Gastrocnemius medialis (tissue), 4 donors: Measurements from ENCODE around the gene ITCH. TPM values are rescaled to one million over a fixed set of nuclear protein-coding genes. Genes with fewer than 3 reads are reported as not detected.
"Not testable (repeated sequence)": the region's sequence is repeated elsewhere in the genome, so short reads cannot be mapped to it uniquely, and the experiment has no call there.

Experiments
- ATAC-seq, 2 donors: fragments of 150-250 bp; one replicate each; pipeline ENCODE4 v1.9.1; 2016
- DNase-seq, 2 donors: peaks; one replicate each; pipeline ENCODE4 v3.0.0-alpha.2; 2019
- H3K27ac ChIP-seq, 4 donors: fragments of 200-600 bp; sonication (generic); 1 replicate in 1 of 4; 2 replicates in 3 of 4; pipeline ENCODE4 v1.5.1; 2016 to 2018; ENCODE audit warnings: mild to moderate bottlenecking in 2 of 4, moderate library complexity in 1 of 4
- H3K27me3 ChIP-seq, 3 donors: fragments of 200-600 bp; sonication (generic) in 2 of 3; 1 replicate in 1 of 3; 2 replicates in 2 of 3; pipeline versions ENCODE4 v1.5.1 to v1.6.0; 2016 to 2019; ENCODE audit warnings: mild to moderate bottlenecking in 1 of 3, moderate library complexity in 1 of 3
- H3K36me3 ChIP-seq, 2 donors: fragments of 200-600 bp; sonication (generic) in 1 of 2; one replicate each; pipeline ENCODE4 v1.5.1; 2017 to 2018
- H3K4me1 ChIP-seq, 2 donors: fragments of 200-600 bp; sonication (generic) in 1 of 2; one replicate each; pipeline ENCODE4 v1.5.1; 2016 to 2017; ENCODE audit warnings: mild to moderate bottlenecking in 2 of 2
- H3K4me3 ChIP-seq, 4 donors: fragments of 200-600 bp; sonication (generic) in 3 of 4; 1 replicate in 1 of 4; 2 replicates in 3 of 4; pipeline ENCODE4 v1.5.1; 2016 to 2019; ENCODE audit warnings: mild to moderate bottlenecking in 2 of 4
- H3K9me3 ChIP-seq, 3 donors: fragments of 200-600 bp; sonication (generic) in 2 of 3; 1 replicate in 1 of 3; 2 replicates in 2 of 3; pipeline ENCODE4 v1.5.1; 2016 to 2019
- CTCF ChIP-seq, 5 experiments: fragments of 450-650 bp in 3 of 5; fragments of 200-600 bp in 2 of 5; sonication (generic) in 2 of 5; IDR thresholded peaks in 4 of 5; conservative IDR thresholded peaks in 1 of 5; 1 replicate in 4 of 5; 2 replicates in 1 of 5; pipeline ENCODE4 v1.5.1; 2016 to 2019; ENCODE audit warnings: antibody characterized with exemption in 5 of 5, mild to moderate bottlenecking in 3 of 5, moderate library complexity in 3 of 5
- POLR2A ChIP-seq, 2 donors: fragments of 450-650 bp; IDR thresholded peaks; one replicate each; pipeline ENCODE4 v1.6.1; 2017; ENCODE audit warnings: antibody characterized with exemption in 2 of 2, mild to moderate bottlenecking in 2 of 2, moderate library complexity in 2 of 2
- in situ Hi-C, 4 donors: fragments of 200-750 bp; cut with MboI; loops; one replicate each; pipeline versions ENCODE4 v1.15.0 to v1.8.0; 2017; ENCODE audit warnings: low sequenced_read_pairs in 4 of 4
- intact Hi-C: fragments of 100-400 bp; cut with DNase I; formaldehyde crosslinking; loops from one replicate; pipeline ENCODE4 v1.15.1; 2023; ENCODE audit warnings: low total_unique reads
- total RNA-seq, 4 donors: library from RNA; depleted of rRNA; stranded (reverse); fragments of >200 nt; gene quantifications; one replicate each; pipeline versions ENCODE4 v1.1.0 to v1.2.3, GENCODE V29; 2016

ITCH gene
- total RNA-seq, 4 donors from 2014 or later = 32.9 to 55.2 (median 52.0) TPM

GRCh38 chr20:34495916-34496315 is 132.8 kb downstream of the ITCH start:
- DNase-seq (no peak), ATAC-seq (no peak)
- Histone ChIP-seq H3K4me1 (peaks cover 0 to 11% of the 10 kb centered on the region in 2 donors), H3K27me3 (no peaks in the 10 kb centered on the region), H3K9me3 (no peaks in the 10 kb centered on the region), H3K4me3 (no peak overlapping the region), H3K27ac (no peak overlapping the region), H3K36me3 (peaks cover 0 to 42% of the 10 kb centered on the region in 2 donors)
- TF ChIP-seq CTCF (IDR thresholded peaks at IDR 0.05 in 4 of 5, conservative IDR thresholded peaks at IDR 0.05 in 1 of 5) = no peak
- TF ChIP-seq POLR2A (IDR thresholded peaks at IDR 0.05) = no peak
- in situ Hi-C loops (no loop called here), intact Hi-C loops (no loop called here)

- H3K4me3 ChIP-seq, ATAC-seq, intact Hi-C loops, H3K27ac ChIP-seq, H3K9me3 ChIP-seq, in situ Hi-C loops, DNase-seq, H3K27me3 ChIP-seq: not testable (repeated sequence)
- Histone ChIP-seq H3K36me3 (peaks cover 0 to 27% of the 10 kb centered on the region in 2 donors), H3K4me1 (peaks cover 0 to 11% of the 10 kb centered on the region in 2 donors)
Observed at GRCh38 chr20:34497596-34497995, 134.5 kb downstream of the ITCH start.

- Histone ChIP-seq H3K27me3 (no peaks in the 10 kb centered on the region), H3K4me1 (no peaks in the 10 kb centered on the region), H3K27ac (no peak overlapping the region), H3K9me3 (no peaks in the 10 kb centered on the region), H3K36me3 (peaks cover 0 to 29% of the 10 kb centered on the region in 2 donors), H3K4me3 (no peak overlapping the region)
- in situ Hi-C loops = no loop called here
- TF ChIP-seq CTCF (IDR thresholded peaks at IDR 0.05 in 4 of 5, conservative IDR thresholded peaks at IDR 0.05 in 1 of 5) = no peak
- TF ChIP-seq POLR2A (IDR thresholded peaks at IDR 0.05) = no peak
- ATAC-seq = no peak
- intact Hi-C loops = no loop called here
- no peak for DNase-seq
Observed at GRCh38 chr20:34500823-34501222, 137.8 kb downstream of the ITCH start.

GRCh38 chr20:34506480-34506879 is 143.4 kb downstream of the ITCH start:
- H3K4me3 ChIP-seq = no peak overlapping the region
- H3K4me1 ChIP-seq = no peaks in the 10 kb centered on the region
- no peaks in the 10 kb centered on the region for H3K27me3 ChIP-seq
- in situ Hi-C loops (no loop called here), intact Hi-C loops (no loop called here)
- no peak for DNase-seq
- no peaks in the 10 kb centered on the region for H3K9me3 ChIP-seq
- H3K36me3 ChIP-seq = peaks cover 2 to 61% of the 10 kb centered on the region in 2 donors
- no peak for ATAC-seq
- no peak overlapping the region for H3K27ac ChIP-seq
- TF ChIP-seq POLR2A (IDR thresholded peaks at IDR 0.05) = no peak
- TF ChIP-seq CTCF (IDR thresholded peaks at IDR 0.05 in 4 of 5, conservative IDR thresholded peaks at IDR 0.05 in 1 of 5) = no peak

- peaks cover 2 to 61% of the 10 kb centered on the region in 2 donors for H3K36me3 ChIP-seq
- H3K9me3 ChIP-seq = no peaks in the 10 kb centered on the region
- no peaks in the 10 kb centered on the region for H3K27me3 ChIP-seq
- no peaks in the 10 kb centered on the region for H3K4me1 ChIP-seq
- ATAC-seq (no peak), DNase-seq (no peak)
- no peak overlapping the region for H3K4me3 ChIP-seq
- in situ Hi-C loops (no loop called here), intact Hi-C loops (no loop called here)
- TF ChIP-seq POLR2A (IDR thresholded peaks at IDR 0.05) = no peak
- TF ChIP-seq CTCF (IDR thresholded peaks at IDR 0.05 in 4 of 5, conservative IDR thresholded peaks at IDR 0.05 in 1 of 5) = no peak
- no peak overlapping the region for H3K27ac ChIP-seq
Observed at GRCh38 chr20:34507702-34508413, 144.8 kb downstream of the ITCH start.
